ENCODE results near the gene CIAO3.
"Not testable (repeated sequence)": the region's sequence is repeated elsewhere in the genome, so short reads cannot be mapped to it uniquely, and the experiment has no call there.

DNA sequence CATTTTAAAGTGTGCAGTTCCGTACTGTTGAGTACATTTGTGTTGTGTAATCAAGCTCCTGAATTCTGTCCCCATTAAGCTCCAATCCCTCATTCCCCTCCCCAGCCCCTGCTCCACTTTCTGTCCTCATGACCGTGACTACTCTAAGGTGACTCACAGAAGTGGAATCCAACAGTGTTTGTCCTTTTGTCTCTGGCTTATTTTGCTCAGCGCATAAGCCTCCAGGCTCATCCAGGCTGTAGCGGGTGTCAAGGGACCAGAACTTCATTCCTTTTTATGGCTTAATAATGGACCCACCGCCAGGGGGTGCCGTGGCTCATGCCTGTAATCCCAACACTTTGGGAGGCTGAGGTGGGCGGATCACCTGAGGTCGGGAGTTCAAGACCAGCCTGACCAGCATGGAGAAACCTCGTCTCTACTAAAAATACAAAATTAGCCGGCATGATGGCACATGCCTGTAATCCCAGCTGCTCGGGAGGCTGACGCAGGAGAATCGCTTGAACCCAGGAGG lies 28.0 kb downstream of the CIAO3 start:
- TF ChIP-seq, protein P1, sequence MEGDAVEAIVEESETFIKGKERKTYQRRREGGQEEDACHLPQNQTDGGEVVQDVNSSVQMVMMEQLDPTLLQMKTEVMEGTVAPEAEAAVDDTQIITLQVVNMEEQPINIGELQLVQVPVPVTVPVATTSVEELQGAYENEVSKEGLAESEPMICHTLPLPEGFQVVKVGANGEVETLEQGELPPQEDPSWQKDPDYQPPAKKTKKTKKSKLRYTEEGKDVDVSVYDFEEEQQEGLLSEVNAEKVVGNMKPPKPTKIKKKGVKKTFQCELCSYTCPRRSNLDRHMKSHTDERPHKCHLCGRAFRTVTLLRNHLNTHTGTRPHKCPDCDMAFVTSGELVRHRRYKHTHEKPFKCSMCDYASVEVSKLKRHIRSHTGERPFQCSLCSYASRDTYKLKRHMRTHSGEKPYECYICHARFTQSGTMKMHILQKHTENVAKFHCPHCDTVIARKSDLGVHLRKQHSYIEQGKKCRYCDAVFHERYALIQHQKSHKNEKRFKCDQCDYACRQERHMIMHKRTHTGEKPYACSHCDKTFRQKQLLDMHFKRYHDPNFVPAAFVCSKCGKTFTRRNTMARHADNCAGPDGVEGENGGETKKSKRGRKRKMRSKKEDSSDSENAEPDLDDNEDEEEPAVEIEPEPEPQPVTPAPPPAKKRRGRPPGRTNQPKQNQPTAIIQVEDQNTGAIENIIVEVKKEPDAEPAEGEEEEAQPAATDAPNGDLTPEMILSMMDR (IDR thresholded peaks at IDR 0.05): peak; percentile 80
- not testable (repeated sequence) for TF ChIP-seq ZFX (IDR thresholded peaks at IDR 0.05; ENCODE audit: borderline replicate concordance)

Measured in 22Rv1 (cell line).